ENCODE measurements around the gene RASA4.
"Not testable (repeated sequence)": the region's sequence is repeated elsewhere in the genome, so short reads cannot be mapped to it uniquely, and the experiment has no call there.

Gene RASA4

DNA sequence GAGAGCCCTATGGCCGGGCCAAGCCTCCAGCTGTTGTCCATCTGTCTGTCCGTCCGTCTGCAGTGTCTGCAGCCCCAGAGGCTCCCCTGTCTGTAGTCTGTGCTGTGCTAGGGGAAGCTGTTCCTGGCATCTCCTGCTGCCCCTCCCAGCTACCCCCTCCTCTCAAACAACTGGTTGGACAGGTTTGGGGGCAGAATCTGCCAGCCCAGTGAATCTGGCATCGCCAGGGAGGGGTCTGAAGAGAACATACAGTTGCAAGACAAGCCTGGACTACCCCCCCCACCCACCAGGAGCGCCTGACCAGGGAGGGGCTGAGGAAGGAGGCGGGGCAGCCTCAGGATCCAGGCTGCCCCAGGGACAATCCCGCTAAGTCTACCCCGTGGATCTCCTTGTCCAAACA lies 73.0 kb downstream of the RASA4 start, which contains the start of gene UPK3BL2:
TSS of gene UPK3BL2 (minus strand) at position 101 of the 400 bp plus-strand sequence. CDS start at position 41, 60 bp downstream.
- DNase-seq (ENCODE audit: low spot score): not testable (repeated sequence)

DNA sequence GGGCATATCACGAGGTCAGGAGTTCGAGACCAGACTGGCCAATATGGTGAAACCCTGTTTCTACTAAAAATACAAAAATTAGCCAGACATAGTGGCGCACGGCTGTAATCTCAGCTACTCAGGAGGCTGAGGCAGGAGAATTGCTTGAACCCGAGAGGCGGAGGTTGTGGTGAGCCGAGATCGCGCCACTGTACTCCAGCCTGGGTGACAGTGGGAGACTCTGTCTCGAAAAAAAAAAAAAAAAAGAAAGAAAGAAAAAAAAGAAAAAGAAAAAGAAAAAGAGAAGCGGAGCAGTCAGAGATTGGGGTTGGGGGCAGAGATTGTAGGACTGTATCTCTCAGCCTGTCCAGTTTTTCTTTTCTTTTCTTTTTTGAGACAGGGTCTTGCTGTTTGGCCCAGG lies 73.8 kb downstream of the RASA4 start:
- not testable (repeated sequence) for DNase-seq (ENCODE audit: low spot score)

DNA sequence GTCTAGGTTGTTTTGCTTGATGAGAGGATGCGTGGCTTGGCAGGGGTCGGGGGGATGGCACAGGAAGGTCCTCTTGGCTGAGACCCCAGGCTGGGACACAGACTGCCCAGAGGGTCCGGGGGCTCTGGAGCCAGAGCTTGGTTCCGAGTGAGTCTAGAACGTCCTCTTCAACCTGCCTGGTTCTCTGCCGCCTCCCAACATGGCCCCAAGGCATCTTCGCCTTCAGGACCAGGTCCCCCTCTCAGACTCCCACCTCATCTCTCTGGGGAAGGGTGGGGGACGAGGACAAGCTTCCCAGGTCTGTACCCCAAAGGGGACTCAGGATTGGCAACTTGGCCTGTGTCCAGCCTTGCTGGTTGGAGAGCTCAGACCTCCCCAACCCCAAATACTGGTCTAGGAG lies 74.5 kb downstream of the RASA4 start:
- DNase-seq (ENCODE audit: low spot score): not testable (repeated sequence)

DNA sequence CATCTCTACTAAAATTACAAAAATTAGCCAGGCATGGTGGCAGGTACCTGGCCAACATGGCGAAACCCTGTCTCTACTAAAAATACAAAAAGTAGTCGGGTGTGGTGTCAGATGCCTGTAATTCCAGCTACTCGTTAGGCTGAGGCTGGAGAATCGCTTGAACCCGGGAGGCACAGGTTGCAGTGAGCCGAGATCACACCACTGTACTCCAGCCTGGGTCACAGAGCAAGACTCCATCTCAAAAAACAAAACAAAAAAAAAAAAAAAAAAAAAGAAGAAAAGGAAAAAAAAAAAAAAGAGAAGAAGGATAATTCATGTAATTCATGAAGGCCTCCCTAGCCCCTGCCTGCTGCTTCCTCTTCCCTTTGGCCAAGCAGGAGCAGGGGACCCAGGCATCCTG lies 76.0 kb downstream of the RASA4 start:
- not testable (repeated sequence) for DNase-seq (ENCODE audit: low spot score)

DNA sequence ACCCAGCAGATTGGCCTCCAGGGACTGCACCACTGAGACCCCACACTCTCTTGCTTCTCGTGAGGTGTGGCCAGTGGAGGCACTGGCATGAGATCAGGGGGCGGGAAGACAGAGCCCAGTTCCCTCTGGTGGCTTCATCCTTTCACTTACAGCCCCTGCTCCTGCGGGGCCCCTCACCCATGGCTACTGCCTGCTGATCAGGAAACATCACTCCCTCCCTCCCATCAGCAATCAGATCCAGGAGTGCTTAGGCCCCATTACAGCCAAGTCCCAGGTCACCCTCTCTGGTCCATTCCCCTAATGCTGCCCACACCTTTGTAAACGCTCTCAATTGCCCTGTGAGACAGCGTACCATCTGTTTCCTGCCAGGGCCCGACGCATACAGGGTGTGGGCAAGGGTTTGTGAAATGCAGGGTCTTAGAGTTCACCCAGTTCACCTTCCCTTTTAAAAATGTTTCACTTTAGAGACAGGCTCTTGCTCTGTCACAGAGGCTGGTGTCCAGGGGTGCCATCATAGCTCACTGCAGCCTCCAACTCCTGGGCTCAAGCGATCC lies 81.4 kb downstream of the RASA4 start:
- not testable (repeated sequence) for DNase-seq (ENCODE audit: low spot score)

DNA sequence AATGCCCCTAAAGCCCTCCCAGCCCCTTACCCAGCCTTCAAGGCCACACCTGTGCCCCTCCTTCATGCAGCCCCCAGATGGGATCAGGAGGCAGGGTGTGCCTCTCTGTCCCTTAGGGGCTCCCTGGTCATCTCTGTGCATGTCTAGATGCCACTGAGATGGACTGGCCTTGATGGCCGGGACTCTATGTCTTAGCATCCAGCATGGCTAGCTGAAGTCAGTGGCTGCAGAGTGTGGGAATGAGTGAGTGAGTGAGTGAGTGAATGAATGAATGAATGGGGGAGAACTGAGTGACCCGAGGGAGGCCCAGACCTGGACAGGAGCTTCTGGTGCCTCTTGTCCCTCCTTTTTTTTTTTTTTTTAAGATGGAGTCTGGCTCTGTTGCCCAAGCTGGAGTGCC lies 84.4 kb downstream of the RASA4 start:
- not testable (repeated sequence) for DNase-seq (ENCODE audit: low spot score)

DNA sequence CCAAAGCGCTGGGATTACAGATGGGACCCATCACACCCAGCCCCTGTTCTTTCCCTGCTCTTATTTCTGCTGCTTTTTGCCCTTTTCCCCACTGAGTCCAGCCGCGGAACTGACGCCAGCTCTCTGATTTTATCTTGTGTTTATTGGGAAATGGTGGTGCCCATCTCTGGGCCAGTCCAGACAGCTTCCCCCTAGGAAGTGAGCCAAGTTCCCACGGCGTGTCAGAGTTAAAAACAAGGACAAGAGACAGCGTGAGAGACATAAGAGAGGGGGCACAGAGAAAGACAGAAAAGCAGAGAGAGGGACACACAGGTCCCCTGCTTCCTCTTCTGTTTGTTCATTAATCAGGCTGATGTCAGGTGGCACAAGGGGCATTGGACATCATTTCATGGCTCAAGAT lies 85.0 kb downstream of the RASA4 start:
- not testable (repeated sequence) for DNase-seq (ENCODE audit: low spot score)

DNA sequence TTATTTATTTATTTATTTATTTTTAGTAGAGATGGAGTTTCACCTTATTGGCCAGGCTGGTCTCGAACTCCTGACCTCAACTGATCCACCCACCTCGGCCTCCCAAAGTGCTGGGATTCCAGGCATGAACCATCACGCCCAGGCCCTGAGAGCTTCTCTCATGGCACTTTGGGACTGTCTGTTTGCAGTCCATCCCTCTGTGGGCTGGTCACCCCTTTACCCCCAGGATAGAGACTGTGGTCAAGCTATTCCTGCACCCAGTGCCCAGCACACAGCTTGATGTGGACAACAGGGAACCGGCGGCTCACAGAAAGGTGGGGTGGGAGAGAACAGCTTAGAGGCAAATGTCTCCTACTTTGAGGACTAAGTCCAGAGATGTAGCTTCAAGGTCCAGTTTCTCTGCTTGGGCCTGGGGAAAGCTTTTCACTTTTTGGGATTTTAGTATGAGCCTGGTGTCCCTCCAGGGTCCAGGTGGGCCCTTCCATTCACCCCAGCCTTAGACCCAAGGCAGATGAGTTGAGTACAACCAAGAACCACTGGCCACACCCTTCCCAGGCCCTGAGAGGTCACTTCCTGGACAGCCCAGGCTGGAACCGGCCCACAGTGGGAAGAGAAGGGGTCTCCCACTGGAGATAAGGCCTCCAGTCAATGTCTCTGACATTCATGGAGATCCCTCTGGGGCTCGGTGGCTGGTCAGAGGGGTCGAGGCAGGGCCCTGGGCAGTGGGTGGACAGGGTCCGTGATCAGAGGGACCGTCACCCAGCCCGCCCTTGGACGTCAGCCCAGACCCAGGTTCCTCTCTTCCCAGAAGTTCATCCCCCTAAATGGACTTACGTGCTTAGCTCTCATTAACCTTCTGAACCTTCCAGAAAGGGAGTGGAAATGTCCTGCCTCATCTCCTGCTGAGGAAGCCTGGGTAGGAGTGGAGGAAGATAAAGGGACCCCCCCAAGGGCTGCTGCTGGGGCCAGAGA lies 88.4 kb downstream of the RASA4 start:
- not testable (repeated sequence) for DNase-seq (ENCODE audit: low spot score)

DNA sequence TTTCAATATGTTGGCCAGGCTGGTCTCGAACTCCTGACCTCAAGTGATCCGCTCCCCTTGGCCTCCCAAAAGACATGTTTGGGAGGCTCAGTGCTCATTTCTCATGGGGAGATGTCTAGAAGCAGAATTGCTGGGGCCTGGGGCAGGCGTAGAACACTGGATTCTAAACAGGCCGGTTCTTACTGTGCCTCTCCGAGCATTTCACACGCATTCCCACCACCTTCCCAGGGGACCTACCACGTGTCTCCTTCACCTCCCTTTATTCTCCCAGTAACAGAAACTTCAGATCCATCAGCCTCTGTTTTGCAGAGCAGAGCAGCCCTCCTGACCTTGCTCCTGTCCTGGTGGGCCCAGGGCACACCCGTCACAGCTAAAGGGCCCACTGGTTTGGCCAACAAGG lies 89.4 kb downstream of the RASA4 start:
- not testable (repeated sequence) for DNase-seq (ENCODE audit: low spot score)

DNA sequence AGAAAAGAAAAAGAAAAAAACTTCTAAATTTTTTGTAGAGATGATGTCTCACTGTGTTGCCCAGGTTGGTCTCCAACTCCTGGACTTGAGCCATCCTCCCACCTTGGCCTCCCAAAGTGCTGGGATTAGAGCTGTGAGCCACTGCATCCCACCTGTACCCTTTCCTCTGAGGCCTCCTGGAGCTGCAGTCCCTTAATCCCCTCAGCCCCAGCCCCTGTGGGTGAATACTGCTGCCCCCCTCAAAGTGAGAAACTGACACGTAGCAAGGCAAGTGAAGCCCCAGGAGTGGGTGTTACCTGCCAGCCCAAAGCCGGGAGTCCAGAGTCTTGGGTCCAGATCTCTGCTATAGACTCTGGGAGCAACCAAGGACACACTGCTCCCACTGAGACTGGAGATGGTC lies 91.8 kb downstream of the RASA4 start:
- not testable (repeated sequence) for DNase-seq (ENCODE audit: low spot score)
